Fibroblast of skin of right quadriceps (primary cell): Measurements from ENCODE around the gene LRRC4C.
A peak's percentile ranks its signal among the peaks of the same experiment; 100 is the strongest.

Experiments used
- DNase-seq: peaks from one replicate; pipeline ENCODE4 v3.0.0-alpha.2; 2013

Gene LRRC4C

GRCh38 chr11:40280159-40281051 is 1179.0 kb downstream of the LRRC4C start:
- DNase-seq = no peak

GRCh38 chr11:40276960-40277359 is 1182.5 kb downstream of the LRRC4C start:
- no peak for DNase-seq

- peak; percentile 70 for DNase-seq
These were observed 1185.4 kb downstream of the LRRC4C start for GRCh38 chr11:40274017-40274416.

GRCh38 chr11:40273192-40273732 is 1186.2 kb downstream of the LRRC4C start:
- no peak for DNase-seq

GRCh38 chr11:40271361-40271760 is 1188.1 kb downstream of the LRRC4C start:
- DNase-seq = no peak

GRCh38 chr11:40269865-40270264 is 1189.6 kb downstream of the LRRC4C start:
- no peak for DNase-seq

GRCh38 chr11:40268551-40268950 is 1190.9 kb downstream of the LRRC4C start:
- DNase-seq = no peak

- no peak for DNase-seq
These were observed 1204.0 kb downstream of the LRRC4C start for GRCh38 chr11:40255457-40255856.

- no peak for DNase-seq
These were observed 1206.3 kb downstream of the LRRC4C start for GRCh38 chr11:40253166-40253565.

- DNase-seq = no peak
These were observed 1207.2 kb downstream of the LRRC4C start for GRCh38 chr11:40252236-40252635.

GRCh38 chr11:40246983-40247382 is 1212.5 kb downstream of the LRRC4C start:
- DNase-seq = no peak

- DNase-seq = peak; percentile 37
These were observed 1217.9 kb downstream of the LRRC4C start for GRCh38 chr11:40241524-40242051.

- DNase-seq = no peak
These were observed 1219.2 kb downstream of the LRRC4C start for GRCh38 chr11:40240284-40240683.

- no peak for DNase-seq
These were observed 1222.9 kb downstream of the LRRC4C start for GRCh38 chr11:40236526-40236925.

GRCh38 chr11:40235841-40236240 is 1223.6 kb downstream of the LRRC4C start:
- no peak for DNase-seq

GRCh38 chr11:40230821-40231220 is 1228.6 kb downstream of the LRRC4C start:
- DNase-seq = no peak

GRCh38 chr11:40228662-40229061 is 1230.8 kb downstream of the LRRC4C start:
- DNase-seq = no peak

GRCh38 chr11:40227730-40228129 is 1231.7 kb downstream of the LRRC4C start:
- no peak for DNase-seq

- no peak for DNase-seq
These were observed 1232.8 kb downstream of the LRRC4C start for GRCh38 chr11:40226654-40227053.

- DNase-seq = no peak
These were observed 1235.7 kb downstream of the LRRC4C start for GRCh38 chr11:40223596-40224330.

GRCh38 chr11:40219401-40219800 is 1240.1 kb downstream of the LRRC4C start:
- no peak for DNase-seq

GRCh38 chr11:40215556-40215955 is 1243.9 kb downstream of the LRRC4C start:
- DNase-seq = no peak

- no peak for DNase-seq
These were observed 1252.0 kb downstream of the LRRC4C start for GRCh38 chr11:40207416-40207815.

GRCh38 chr11:40204228-40204627 is 1255.2 kb downstream of the LRRC4C start:
- no peak for DNase-seq
